Inflammatory macrophage treated with lipopolysaccharide for 4 hours (primary cell): Measurements from ENCODE around the gene ROCK2.
"Not testable (repeated sequence)": the region's sequence is repeated elsewhere in the genome, so short reads cannot be mapped to it uniquely, and the experiment has no call there.

ENCODE experiments used
- DNase-seq: peaks from one replicate; pipeline ENCODE4 v3.0.0-alpha.2; 2020

The ROCK2 gene

DNA sequence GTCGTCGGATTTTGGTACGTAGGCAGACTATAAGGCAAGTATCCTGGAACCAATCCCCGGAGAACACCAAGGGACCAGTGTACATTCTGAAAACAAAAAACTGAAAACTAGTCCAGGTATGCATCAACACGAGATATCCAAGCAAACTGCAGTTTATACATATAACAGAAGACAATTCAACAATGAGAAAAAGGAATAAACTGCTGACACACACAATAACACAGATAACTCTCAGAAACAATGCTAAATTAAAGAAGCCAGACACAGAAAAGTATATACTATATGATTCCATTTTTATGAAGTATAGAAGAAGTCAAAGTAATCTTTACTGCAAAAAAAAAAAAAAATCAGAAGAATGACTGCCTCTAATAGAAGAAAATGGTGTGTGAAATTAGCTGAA, 5.9 kb downstream of the ROCK2 start:
- no peak for DNase-seq

GRCh38 chr2:11337909-11338308, 6.5 kb downstream of the ROCK2 start:
- no peak for DNase-seq

- no peak for DNase-seq
Observed at GRCh38 chr2:11336189-11336588, 8.2 kb downstream of the ROCK2 start.

DNA sequence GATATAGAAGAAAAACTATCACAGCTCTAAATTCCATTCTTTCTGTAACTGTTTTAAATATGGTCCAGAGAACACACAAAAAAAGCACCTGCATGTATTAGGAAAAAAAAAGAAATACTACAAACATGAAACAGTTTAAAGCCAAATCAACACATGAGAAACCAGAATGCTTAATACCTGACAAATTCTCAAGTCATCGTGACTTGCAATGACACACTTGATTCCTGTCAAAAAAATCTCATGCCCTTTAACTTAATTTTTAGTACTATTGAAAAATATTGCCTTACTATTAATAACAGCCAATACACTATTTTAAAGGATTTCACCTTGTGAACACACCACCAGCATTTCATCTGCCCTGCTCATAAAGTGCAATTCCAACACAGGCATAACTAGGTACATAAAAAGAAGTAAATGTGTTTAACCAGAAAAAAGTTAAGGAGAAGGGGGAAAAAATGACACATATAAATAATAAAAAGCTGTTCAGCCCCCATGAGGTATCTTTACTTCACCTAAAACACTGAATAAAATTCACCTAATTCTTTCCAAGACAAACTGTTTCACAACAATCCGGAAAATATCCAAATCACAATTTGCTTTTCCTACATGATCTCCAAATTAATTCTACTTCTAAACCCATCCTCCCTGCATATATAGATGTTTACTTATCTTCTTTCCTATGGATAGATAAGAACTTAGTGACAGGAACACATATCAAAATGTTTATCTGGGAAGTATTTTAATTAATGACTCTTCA, 10.8 kb downstream of the ROCK2 start:
- no peak for DNase-seq

DNA sequence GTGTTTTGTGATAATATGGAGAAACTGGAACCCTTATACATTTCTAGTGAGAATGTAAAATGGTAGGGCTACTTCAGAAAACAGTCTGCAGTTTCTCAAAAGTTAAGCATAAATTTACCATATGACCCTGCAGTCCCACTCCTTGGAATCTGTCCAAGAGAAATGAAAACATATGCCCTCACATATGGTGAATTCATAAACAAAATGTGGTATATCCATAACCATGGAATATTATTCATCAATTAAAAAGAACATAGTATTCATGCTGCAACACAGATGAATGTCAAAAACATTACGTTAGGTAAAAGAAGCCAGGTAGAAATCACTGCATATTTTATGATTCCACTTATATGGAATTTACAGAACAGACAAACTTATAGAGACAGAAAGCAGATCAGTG, 11.8 kb downstream of the ROCK2 start:
- DNase-seq = no peak

- peak; percentile 40 for DNase-seq
Observed at GRCh38 chr2:11330457-11331142, 13.8 kb downstream of the ROCK2 start.

- peak; percentile 33 for DNase-seq
Observed at GRCh38 chr2:11329776-11330175, 14.7 kb downstream of the ROCK2 start.

- not testable (repeated sequence) for DNase-seq
Observed at GRCh38 chr2:11328522-11328921, 15.9 kb downstream of the ROCK2 start.

- DNase-seq = no peak
Observed at GRCh38 chr2:11327871-11328270, 16.6 kb downstream of the ROCK2 start.

DNA sequence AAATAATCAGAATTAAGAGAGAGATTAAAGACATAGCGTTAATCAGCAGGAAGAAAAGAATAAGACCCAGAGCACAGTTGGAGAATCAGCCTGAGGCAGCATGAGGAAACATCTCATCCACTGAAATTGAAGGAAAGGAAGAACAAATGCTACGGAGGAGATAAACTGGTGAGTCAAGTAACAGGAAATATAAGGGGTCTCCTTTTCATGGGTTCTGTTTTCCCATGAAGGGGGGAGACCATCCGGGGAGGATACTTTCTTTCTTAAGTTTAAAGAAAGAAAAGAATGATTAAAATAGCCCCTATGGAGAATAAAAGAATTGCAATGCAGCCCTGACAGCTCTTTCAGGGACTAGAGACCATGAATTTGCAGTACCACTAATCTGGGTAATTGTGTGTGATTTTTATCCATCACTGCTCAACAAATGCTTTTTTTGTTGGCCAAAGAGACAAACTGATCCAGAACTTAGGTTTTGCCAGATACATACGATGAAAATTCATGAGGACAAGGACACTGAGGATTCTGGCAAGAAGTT, 17.7 kb downstream of the ROCK2 start:
- DNase-seq = no peak

DNA sequence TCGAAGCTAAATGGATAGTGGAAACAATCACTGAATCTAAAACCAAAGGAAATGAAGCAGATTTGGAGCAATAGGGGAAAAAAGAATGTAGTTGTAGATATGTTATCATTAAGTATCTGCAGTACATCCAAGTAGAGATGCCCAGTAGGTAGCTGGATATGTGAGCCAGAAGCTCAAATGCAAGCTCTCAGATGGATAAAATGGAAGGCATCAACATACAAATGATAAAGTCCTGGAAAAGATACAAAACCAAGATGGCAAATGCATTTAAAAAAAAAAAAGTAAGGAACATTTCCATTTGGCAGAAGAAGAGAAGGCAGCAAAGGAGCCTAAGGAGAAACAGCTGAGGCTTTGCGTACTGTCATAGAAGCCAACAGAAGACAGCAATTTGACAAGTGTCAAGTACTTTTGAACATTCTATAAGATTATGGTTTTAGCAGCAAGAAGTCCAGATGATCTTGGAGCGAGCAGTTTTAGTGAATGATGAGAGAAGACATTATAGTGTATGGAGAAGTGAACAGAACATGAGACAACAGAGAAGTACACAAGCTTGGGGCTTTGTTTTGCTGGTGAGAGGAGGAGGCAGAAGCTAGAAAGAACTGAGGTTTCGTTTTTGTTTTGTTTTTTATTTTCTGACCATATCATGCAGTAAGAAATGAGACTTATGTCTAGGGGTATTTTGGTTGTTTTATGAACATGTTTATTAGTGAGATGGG, 18.3 kb downstream of the ROCK2 start:
- peak; percentile 40 for DNase-seq

- no peak for DNase-seq
Observed at GRCh38 chr2:11321847-11322246, 22.6 kb downstream of the ROCK2 start.

DNA sequence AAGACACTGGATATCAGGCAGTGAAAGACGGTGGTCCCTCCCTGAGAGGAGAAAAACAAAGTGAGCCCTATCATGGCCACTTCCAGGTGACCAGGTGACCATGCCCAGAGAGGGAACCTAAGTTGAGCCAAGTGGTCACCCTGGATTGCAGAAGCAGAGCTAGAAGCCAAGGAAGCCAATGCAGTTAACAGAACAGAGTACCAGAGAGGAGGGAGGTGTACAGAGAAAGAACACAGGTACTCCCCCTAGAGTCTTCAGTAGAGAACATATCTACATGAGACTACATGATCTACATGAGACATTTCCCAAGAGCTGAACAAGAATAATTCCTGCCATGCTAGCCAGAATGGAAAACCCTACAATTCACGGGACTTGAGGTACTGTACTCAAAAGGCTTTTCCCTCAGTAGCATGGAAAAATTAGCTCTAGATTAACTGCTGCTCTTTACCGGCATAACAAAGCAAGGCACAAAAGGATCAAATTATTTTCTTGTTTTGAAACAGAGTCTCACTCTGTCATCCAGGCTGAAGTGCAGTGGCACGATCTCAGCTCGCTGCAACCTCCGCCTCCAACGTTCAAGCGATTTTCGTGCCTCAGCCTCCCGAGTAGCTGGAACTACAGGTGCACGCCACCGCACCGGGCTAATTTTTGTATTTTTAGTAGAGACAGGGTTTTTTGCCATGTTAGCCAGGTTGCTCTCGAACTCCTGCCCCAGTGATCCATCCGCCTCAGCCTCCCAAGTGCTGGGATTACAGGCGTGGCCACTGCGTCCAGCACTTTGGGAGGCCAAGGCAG, 23.5 kb downstream of the ROCK2 start:
- no peak for DNase-seq

DNA sequence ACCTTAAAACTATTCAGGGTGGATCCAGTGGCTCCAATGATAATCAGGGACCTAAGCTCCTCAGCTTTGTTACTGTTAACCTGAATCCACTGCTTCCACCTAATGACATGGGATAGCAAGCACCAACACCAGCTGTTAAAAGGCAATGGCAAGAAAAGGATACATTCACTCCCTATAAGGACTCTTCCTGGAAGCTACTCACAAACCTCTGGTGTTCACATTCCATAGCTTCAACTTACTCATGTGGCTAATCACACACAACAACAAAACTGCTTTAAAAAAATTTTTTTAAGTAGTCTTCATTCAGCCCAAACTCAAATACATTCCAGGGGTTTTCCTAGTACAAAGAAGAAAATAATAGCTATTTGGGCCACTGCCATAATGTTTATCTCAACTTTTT, 24.5 kb downstream of the ROCK2 start:
- no peak for DNase-seq

DNA sequence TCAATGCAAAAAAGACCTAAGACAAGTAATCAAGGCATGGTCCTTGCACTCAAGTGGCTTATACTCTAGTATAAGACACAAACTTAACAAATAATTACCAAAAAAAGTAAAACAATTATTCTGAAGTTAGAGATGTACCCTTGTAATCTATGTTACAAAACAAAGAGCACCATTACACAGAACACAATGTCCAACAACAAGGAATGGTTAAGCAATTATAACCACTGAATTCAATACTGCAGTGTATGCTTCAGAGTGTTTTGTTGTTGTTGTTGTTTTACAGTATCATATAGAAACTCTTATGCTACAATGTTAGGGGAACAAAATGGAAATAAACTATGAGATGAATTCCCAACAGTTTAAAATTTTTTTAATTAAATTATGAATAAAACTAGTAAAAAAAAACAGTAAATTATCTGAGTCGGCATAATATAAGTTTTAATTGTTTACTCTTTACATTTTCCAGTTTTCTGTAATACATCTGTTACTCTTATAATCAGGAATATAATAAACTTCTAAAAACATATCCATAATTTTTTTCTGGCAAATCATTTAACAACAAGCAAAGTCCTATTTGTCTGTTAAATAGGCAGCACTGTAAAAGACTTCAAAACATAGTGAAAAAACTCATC, 29.2 kb downstream of the ROCK2 start:
- DNase-seq = no peak

GRCh38 chr2:11314487-11314886, 29.9 kb downstream of the ROCK2 start:
- peak; percentile 6 for DNase-seq

DNA sequence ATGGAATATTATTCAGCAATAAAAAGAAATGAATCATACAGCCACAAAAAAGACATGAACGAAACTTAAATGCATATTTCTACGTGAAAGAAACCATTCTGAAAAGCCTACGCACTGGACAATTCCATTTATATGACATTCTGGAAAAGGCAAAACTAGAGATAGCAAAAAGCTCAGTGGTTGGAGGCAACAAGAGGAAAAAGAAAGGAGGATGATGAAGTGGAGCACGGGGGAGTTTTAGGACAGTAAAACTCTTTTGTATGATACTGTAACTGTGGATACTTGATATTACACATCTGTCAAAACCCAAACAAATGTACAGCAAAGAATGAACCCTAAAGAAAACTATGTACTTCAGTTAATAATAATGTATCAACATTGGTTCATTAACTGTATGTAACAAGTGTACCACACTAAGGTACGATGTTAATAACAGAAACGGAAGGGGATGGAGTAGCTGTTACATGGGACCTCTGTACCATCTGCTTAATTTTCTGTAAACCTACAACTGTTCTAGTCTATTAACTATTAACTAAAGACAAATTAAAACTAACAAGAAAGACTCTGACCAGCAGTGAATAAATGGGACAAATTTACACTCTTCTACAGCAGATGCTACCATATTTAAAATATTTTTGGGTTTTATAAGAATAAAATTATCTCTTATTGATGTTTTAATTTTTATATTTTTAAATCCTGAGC, 31.5 kb downstream of the ROCK2 start:
- no peak for DNase-seq

GRCh38 chr2:11311543-11311942, 32.9 kb downstream of the ROCK2 start:
- no peak for DNase-seq

GRCh38 chr2:11310212-11310611, 34.2 kb downstream of the ROCK2 start:
- peak; percentile 55 for DNase-seq

- DNase-seq = no peak
Observed at GRCh38 chr2:11309706-11310105, 34.7 kb downstream of the ROCK2 start.

DNA sequence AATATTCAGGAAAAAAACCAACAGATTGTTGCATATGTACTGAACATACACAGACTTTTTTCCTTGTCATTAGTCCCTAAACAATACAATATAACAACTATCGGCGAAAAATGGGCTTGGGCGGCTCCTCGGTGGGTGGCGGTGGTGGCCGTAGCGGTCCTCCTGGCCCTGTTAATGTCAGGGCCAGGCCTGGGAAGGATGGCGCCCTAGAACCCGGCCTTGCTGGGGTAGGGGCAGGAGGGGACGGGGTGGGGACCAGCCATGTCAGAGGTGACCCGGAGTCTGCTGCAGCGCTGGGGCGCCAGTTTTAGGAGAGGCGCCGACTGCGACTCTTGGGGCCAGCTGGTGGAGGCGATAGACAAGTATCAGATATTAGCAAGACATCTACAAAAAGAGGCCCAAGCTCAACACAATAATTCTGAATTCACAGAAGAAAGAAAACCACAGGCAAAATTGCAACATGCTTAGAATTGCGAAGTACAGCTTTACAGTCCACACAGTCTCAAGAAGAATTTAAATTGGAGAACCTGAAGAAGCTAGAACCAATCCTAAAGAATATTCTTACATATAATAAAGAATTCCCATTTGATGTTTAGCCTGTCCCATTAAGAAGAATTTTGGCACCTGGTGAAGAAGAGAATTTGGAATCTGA, 36.5 kb downstream of the ROCK2 start:
- no peak for DNase-seq
